MV-4-11 (cell line): ENCODE measurements around the gene KCND2.
A peak's percentile ranks its signal among the peaks of the same experiment; 100 is the strongest.

Experiments used
- DNase-seq: peaks from one replicate; lab custom pipeline; 2025; lab: John Stamatoyannopoulos, UW

The KCND2 gene

GRCh38 chr7:120311028-120311788, 38.2 kb downstream of the KCND2 start:
- no peak for DNase-seq

GRCh38 chr7:120320218-120320961, 47.4 kb downstream of the KCND2 start:
- DNase-seq, result no peak

GRCh38 chr7:120327054-120327453, 54.1 kb downstream of the KCND2 start:
- DNase-seq, result no peak

GRCh38 chr7:120332433-120332832, 59.5 kb downstream of the KCND2 start:
- no peak for DNase-seq

GRCh38 chr7:120334475-120334874, 61.5 kb downstream of the KCND2 start:
- no peak for DNase-seq

- peak; percentile 22 for DNase-seq
These were observed 64.4 kb downstream of the KCND2 start for GRCh38 chr7:120337308-120337907.

GRCh38 chr7:120344276-120344675, 71.3 kb downstream of the KCND2 start:
- peak; percentile 6 for DNase-seq

GRCh38 chr7:120353171-120353570, 80.2 kb downstream of the KCND2 start:
- DNase-seq, result peak; percentile 41

- DNase-seq, result no peak
These were observed 87.9 kb downstream of the KCND2 start for GRCh38 chr7:120360918-120361317.

GRCh38 chr7:120363414-120363813, 90.4 kb downstream of the KCND2 start:
- DNase-seq, result no peak

- peak; percentile 78 for DNase-seq
These were observed 98.0 kb downstream of the KCND2 start for GRCh38 chr7:120370954-120371353.

GRCh38 chr7:120373174-120373573, 100.2 kb downstream of the KCND2 start:
- DNase-seq, result no peak

GRCh38 chr7:120394595-120394994, 121.6 kb downstream of the KCND2 start:
- DNase-seq, result no peak

- DNase-seq, result no peak
These were observed 122.6 kb downstream of the KCND2 start for GRCh38 chr7:120395526-120396019.

GRCh38 chr7:120398284-120399000, 125.5 kb downstream of the KCND2 start:
- DNase-seq, result no peak

GRCh38 chr7:120400806-120401455, 128.0 kb downstream of the KCND2 start:
- no peak for DNase-seq

- no peak for DNase-seq
These were observed 129.2 kb downstream of the KCND2 start for GRCh38 chr7:120402079-120402767.

- no peak for DNase-seq
These were observed 129.8 kb downstream of the KCND2 start for GRCh38 chr7:120402801-120403200.

- no peak for DNase-seq
These were observed 131.1 kb downstream of the KCND2 start for GRCh38 chr7:120404042-120404441.

- DNase-seq, result no peak
These were observed 132.7 kb downstream of the KCND2 start for GRCh38 chr7:120405652-120406051.

- no peak for DNase-seq
These were observed 134.0 kb downstream of the KCND2 start for GRCh38 chr7:120407010-120407409.
